Prostate gland (tissue), 2 donors: ENCODE results near the gene LAP3. TPM values are rescaled to one million over a fixed set of nuclear protein-coding genes. Genes with fewer than 3 reads are reported as not detected.

Source experiments
- DNase-seq: peaks from one replicate; pipeline ENCODE4 v3.0.0-alpha.2; 2019; ENCODE audit warnings: low spot score
- H3K27ac ChIP-seq, 2 donors: fragments of 200-600 bp; sonication (generic); 2 replicates each; pipeline ENCODE4 v1.5.1; 2017 to 2019
- H3K27me3 ChIP-seq: fragments of 200-600 bp; sonication (generic); replicated peaks from 2 replicates; pipeline ENCODE4 v1.5.1; 2019; ENCODE audit not compliant: insufficient read depth
- H3K36me3 ChIP-seq, 2 donors: fragments of 200-600 bp; sonication (generic); 1 replicate in 1 of 2; 2 replicates in 1 of 2; pipeline versions ENCODE4 v1.5.1 to v1.8.1; 2017 to 2019
- H3K4me1 ChIP-seq: fragments of 200-600 bp; sonication (generic); replicated peaks from 2 replicates; pipeline ENCODE4 v1.5.1; 2019
- H3K4me3 ChIP-seq, 2 donors: fragments of 200-600 bp; sonication (generic); 2 replicates each; pipeline ENCODE4 v1.5.1; 2017 to 2019
- H3K9me3 ChIP-seq: fragments of 200-600 bp; sonication (generic); 2 replicates; pipeline ENCODE4 v1.5.1; 2017
- POLR2A ChIP-seq: fragments of 450-650 bp; IDR thresholded peaks from one replicate; pipeline ENCODE4 v1.6.1; 2016; ENCODE audit warnings: antibody characterized with exemption, mild to moderate bottlenecking
- POLR2AphosphoS5 ChIP-seq: sonication (generic); formaldehyde crosslinking; IDR thresholded peaks from one replicate; pipeline ENCODE4 v1.6.1; 2017; ENCODE audit warnings: antibody characterized with exemption
- WGBS: methylation state at CpG from one replicate; pipeline ENCODE4 v1.1.5; 2018; 5-methylcytosine and 5-hydroxymethylcytosine counted together
- intact Hi-C: fragments of 100-400 bp; cut with DNase I; formaldehyde crosslinking; loops from one replicate; pipeline ENCODE4 v1.14.2; 2022
- total RNA-seq, 2 donors: library from RNA; depleted of rRNA; stranded (reverse); fragments of >200 nt; gene quantifications; one replicate each; pipeline ENCODE4 v1.1.0, GENCODE V29; 2016
- TF ChIP-seq, protein P1 (sequence below), 4 experiments: fragments of 200-600 bp in 2 of 4; fragments of 450-650 bp in 2 of 4; sonication (generic) in 2 of 4; IDR thresholded peaks; 1 replicate in 3 of 4; 2 replicates in 1 of 4; pipeline ENCODE4 v1.5.1; 2016 to 2019; ENCODE audit warnings: antibody characterized with exemption in 4 of 4, mild to moderate bottlenecking in 2 of 4, moderate library complexity in 2 of 4

The LAP3 gene
- total RNA-seq, 2 donors from 2014 or later = 55.8 to 98.1 TPM

DNA sequence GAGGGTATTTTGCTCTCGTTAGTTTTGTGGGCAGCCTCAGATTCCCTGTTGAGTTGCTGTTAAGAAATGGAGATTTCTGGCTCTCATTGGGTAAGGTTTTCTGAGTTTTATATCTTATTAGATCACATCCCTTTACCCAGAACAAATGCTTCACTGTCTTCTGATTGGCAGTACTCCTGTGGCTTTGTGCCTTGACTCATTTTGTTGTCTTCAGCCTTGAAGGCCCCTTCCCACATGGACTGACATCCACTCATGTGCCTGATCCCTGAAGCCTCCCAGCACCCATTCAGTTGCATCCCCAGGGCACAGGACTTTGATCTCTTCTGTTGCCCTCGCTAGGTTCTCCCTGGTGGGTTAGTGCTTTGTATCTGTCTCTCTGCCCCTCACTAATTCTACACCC is 47.8 kb downstream of the LAP3 start:
- peaks cover 9 to 20% of the 10 kb centered on the region in 2 donors for H3K36me3 ChIP-seq
- TF ChIP-seq POLR2A (no peak), POLR2AphosphoS5 (no peak)
- TF ChIP-seq, protein P1, sequence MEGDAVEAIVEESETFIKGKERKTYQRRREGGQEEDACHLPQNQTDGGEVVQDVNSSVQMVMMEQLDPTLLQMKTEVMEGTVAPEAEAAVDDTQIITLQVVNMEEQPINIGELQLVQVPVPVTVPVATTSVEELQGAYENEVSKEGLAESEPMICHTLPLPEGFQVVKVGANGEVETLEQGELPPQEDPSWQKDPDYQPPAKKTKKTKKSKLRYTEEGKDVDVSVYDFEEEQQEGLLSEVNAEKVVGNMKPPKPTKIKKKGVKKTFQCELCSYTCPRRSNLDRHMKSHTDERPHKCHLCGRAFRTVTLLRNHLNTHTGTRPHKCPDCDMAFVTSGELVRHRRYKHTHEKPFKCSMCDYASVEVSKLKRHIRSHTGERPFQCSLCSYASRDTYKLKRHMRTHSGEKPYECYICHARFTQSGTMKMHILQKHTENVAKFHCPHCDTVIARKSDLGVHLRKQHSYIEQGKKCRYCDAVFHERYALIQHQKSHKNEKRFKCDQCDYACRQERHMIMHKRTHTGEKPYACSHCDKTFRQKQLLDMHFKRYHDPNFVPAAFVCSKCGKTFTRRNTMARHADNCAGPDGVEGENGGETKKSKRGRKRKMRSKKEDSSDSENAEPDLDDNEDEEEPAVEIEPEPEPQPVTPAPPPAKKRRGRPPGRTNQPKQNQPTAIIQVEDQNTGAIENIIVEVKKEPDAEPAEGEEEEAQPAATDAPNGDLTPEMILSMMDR (IDR thresholded peaks at IDR 0.05) = no peak
- WGBS = 83% methylated on average over 2 of the region's 2 CpGs

DNA sequence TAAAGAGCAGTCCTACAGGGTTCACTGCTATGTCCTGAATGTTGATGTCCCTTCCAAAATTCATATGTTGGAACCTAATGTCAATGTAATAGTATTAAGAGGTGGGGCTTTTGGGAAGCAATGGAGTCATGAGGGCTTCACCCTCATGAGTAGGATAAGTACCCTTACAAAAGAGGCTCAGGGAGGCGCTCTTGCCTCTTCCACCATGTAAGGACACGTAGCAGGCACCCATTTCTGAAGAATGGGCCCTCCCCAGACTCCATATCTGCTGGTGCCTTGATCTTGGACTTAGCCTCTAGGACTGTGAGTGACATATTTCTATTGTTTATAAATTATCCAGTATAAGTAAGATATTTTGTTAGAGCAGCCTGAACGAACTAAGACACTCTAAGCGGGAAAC is 53.2 kb downstream of the LAP3 start:
- H3K27ac ChIP-seq = no peak overlapping the region
- no peak overlapping the region for H3K4me3 ChIP-seq
- 95% methylated on average over 4 of the region's 4 CpGs for WGBS
- H3K36me3 ChIP-seq = peaks cover 5 to 10% of the 10 kb centered on the region in 2 donors
- H3K9me3 ChIP-seq = no peaks in the 10 kb centered on the region
- intact Hi-C loops = no loop called here
- DNase-seq = no peak
- H3K27me3 ChIP-seq = no peaks in the 10 kb centered on the region
- no peak for TF ChIP-seq POLR2A
- TF ChIP-seq POLR2AphosphoS5 = no peak
- TF ChIP-seq, protein P1 (IDR thresholded peaks at IDR 0.05) = no peak
- no peaks in the 10 kb centered on the region for H3K4me1 ChIP-seq

More for the DNA sequence above, 47.8 kb downstream of the LAP3 start:
- no peak for DNase-seq
- no peak overlapping the region for H3K4me3 ChIP-seq
- no peak overlapping the region for H3K27ac ChIP-seq
- H3K4me1 ChIP-seq = no peaks in the 10 kb centered on the region
- no peaks in the 10 kb centered on the region for H3K9me3 ChIP-seq
- H3K27me3 ChIP-seq = no peaks in the 10 kb centered on the region
- intact Hi-C loops = no loop called here

- H3K4me1 ChIP-seq = no peaks in the 10 kb centered on the region
- H3K36me3 ChIP-seq = no peaks in the 10 kb centered on the region
- no peak overlapping the region for H3K27ac ChIP-seq
- TF ChIP-seq POLR2A (no peak), POLR2AphosphoS5 (no peak)
- TF ChIP-seq, protein P1 (IDR thresholded peaks at IDR 0.05) = no peak
- no peak for DNase-seq
- no peaks in the 10 kb centered on the region for H3K27me3 ChIP-seq
- no peak overlapping the region for H3K4me3 ChIP-seq
- whole genome bisulfite sequencing = 94% methylated on average over 9 of the region's 9 CpGs
- no peaks in the 10 kb centered on the region for H3K9me3 ChIP-seq
- intact Hi-C loops = no loop called here
These were observed 56.6 kb downstream of the LAP3 start for GRCh38 chr4:17633600-17633999.

DNA sequence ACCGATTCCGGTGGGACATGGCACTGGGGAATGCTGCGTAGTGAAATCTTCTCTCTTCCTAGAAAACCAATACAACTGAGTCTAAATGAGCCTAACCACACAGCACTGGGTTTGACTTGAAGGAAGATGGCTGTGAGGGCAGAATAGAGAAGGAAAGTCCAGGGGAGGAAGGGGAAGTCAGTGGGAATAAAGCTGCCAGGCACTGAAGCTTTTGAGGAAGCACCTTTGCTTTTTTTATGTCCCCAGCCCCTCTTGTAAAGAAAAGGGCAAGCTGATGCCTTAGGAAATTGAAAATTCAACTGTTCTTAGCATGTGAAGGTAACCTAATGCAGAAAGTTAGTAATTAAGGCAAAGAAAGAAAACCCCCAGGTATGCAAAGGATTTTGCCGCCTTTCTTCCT is 58.1 kb downstream of the LAP3 start:
- 97% methylated on average over 4 of the region's 4 CpGs for WGBS
- TF ChIP-seq POLR2AphosphoS5 (no peak), POLR2A (no peak)
- TF ChIP-seq, protein P1 (IDR thresholded peaks at IDR 0.05) = no peak
- intact Hi-C loops = no loop called here
- Histone ChIP-seq H3K36me3 (no peaks in the 10 kb centered on the region), H3K9me3 (no peaks in the 10 kb centered on the region), H3K27me3 (no peaks in the 10 kb centered on the region), H3K27ac (no peak overlapping the region), H3K4me1 (no peaks in the 10 kb centered on the region), H3K4me3 (no peak overlapping the region)
- no peak for DNase-seq

DNA sequence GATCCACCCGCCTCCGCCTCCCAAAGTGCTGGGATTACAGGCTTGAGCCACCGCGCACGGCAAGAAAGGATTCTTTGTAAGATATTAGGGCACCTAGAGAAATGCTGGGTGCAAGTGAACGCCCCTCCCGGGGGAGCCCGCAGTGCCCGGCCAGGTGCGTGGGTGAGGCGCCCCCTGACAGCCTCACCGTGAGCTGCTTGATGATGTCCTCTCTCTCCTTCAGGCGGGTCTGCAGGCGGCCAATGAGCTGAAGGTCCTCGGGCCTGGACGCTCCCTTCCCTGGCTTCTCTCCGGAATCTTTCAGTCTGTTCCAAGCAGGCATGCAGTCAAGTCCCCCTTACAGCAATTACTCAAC is 59.3 kb downstream of the LAP3 start:
- H3K27me3 ChIP-seq = no peaks in the 10 kb centered on the region
- H3K4me1 ChIP-seq = no peaks in the 10 kb centered on the region
- no peak overlapping the region for H3K4me3 ChIP-seq
- no peak for DNase-seq
- H3K9me3 ChIP-seq = no peaks in the 10 kb centered on the region
- no peak overlapping the region for H3K27ac ChIP-seq
- WGBS = 86% methylated on average over 17 of the region's 17 CpGs
- no peak for TF ChIP-seq POLR2AphosphoS5
- TF ChIP-seq, protein P1 (IDR thresholded peaks at IDR 0.05) = no peak
- intact Hi-C loops = loop anchor here (2.0 kb wide), 1 partner anchor 88 kb away; no protein-coding TSS in a partner anchor
- no peaks in the 10 kb centered on the region for H3K36me3 ChIP-seq
